OCI-LY1 (cell line): ENCODE results near the gene GFOD1.

Experiments
- CTCF ChIP-seq: fragments of 200-600 bp; sonication (generic), shearing (Covaris generic); IDR thresholded peaks from 2 replicates; pipeline ENCODE4 v1.5.1; 2017; ENCODE audit warnings: mild to moderate bottlenecking, antibody characterized with exemption, low read length, moderate library complexity, mixed read lengths
- EZH2 ChIP-seq: fragments of 200-600 bp; sonication (generic), shearing (Covaris generic); IDR thresholded peaks from 2 replicates; pipeline ENCODE4 v1.8.0; 2017; ENCODE audit warnings: borderline replicate concordance, mixed run types, mild to moderate bottlenecking, antibody characterized with exemption, low read length, moderate library complexity, mixed read lengths

- TF ChIP-seq CTCF: no peak
- TF ChIP-seq EZH2: no peak
Observed at GRCh38 chr6:13463941-13464340, 23.5 kb downstream of the GFOD1 start.
